Liver (tissue), 9 donors: ENCODE data around the gene CCNK. TPM values are rescaled to one million over a fixed set of nuclear protein-coding genes. Genes with fewer than 3 reads are reported as not detected.

Experiments
- DNase-seq: peaks from one replicate; pipeline ENCODE4 v3.0.0-alpha.2; 2017; ENCODE audit warnings: low spot score
- H3K27ac ChIP-seq, 2 donors: one replicate each; pipeline ENCODE4 v1.7.0; 2013; ENCODE audit warnings: inconsistent platforms in 2 of 2, low read length in 2 of 2, control low read depth in 1 of 2, low read depth in 1 of 2, mild to moderate bottlenecking in 1 of 2
- H3K27me3 ChIP-seq, 4 donors: one replicate each; pipeline versions ENCODE4 v1.6.1 to v1.7.0; 2013; ENCODE audit warnings: low read length in 3 of 4, inconsistent platforms in 1 of 4, mild to moderate bottlenecking in 1 of 4, moderate library complexity in 1 of 4; ENCODE audit not compliant: control insufficient read depth in 4 of 4, insufficient read depth in 4 of 4
- H3K36me3 ChIP-seq, 4 donors: one replicate each; pipeline versions ENCODE4 v1.6.1 to v1.7.0; 2013; ENCODE audit warnings: low read length in 3 of 4, mild to moderate bottlenecking in 3 of 4, low read depth in 1 of 4, moderate library complexity in 1 of 4; ENCODE audit not compliant: control insufficient read depth in 4 of 4, insufficient read depth in 3 of 4
- H3K4me1 ChIP-seq, 4 donors: one replicate each; pipeline versions ENCODE4 v1.6.1 to v1.7.0; 2013; ENCODE audit warnings: low read length in 3 of 4, mild to moderate bottlenecking in 3 of 4, moderate library complexity in 1 of 4; ENCODE audit not compliant: control insufficient read depth in 4 of 4, insufficient read depth in 4 of 4
- H3K4me3 ChIP-seq, 3 donors: one replicate each; pipeline versions ENCODE4 v1.6.1 to v1.7.0; 2013; ENCODE audit warnings: low read length in 3 of 3, control low read depth in 1 of 3, low read depth in 1 of 3, mild to moderate bottlenecking in 1 of 3
- H3K9ac ChIP-seq, 2 donors: one replicate each; pipeline ENCODE4 v1.7.0; 2013; ENCODE audit warnings: low read length in 2 of 2, mild to moderate bottlenecking in 2 of 2, moderate library complexity in 2 of 2, control low read depth in 1 of 2, low read depth in 1 of 2
- H3K9me3 ChIP-seq, 4 donors: one replicate each; pipeline versions ENCODE4 v1.6.1 to v1.7.0; 2013; ENCODE audit warnings: low read length in 3 of 4; ENCODE audit not compliant: control insufficient read depth in 4 of 4
- EGR1 ChIP-seq, 2 donors: IDR thresholded peaks; 2 replicates each; pipeline ENCODE4 v1.6.1; 2016 to 2018; ENCODE audit warnings: antibody characterized with exemption in 2 of 2, low read depth in 2 of 2
- FOXA2 ChIP-seq: IDR thresholded peaks from 2 replicates; pipeline ENCODE4 v1.6.1; 2016; ENCODE audit warnings: antibody characterized with exemption
- GABPA ChIP-seq, 2 donors: IDR thresholded peaks in 1 of 2; conservative IDR thresholded peaks in 1 of 2; 2 replicates each; pipeline ENCODE4 v1.6.1; 2016; ENCODE audit warnings: antibody characterized with exemption in 2 of 2, mild to moderate bottlenecking in 1 of 2, moderate library complexity in 1 of 2
- HNF4A ChIP-seq, 2 donors: conservative IDR thresholded peaks; 2 replicates each; pipeline ENCODE4 v1.6.1; 2016; ENCODE audit warnings: antibody characterized with exemption in 2 of 2, mild to moderate bottlenecking in 2 of 2
- NR2F2 ChIP-seq: IDR thresholded peaks from 2 replicates; pipeline ENCODE4 v1.6.1; 2016; ENCODE audit warnings: antibody characterized with exemption
- RAD21 ChIP-seq, 2 donors: IDR thresholded peaks; 2 replicates each; pipeline ENCODE4 v1.6.1; 2016; ENCODE audit warnings: antibody characterized with exemption in 2 of 2, mild to moderate bottlenecking in 2 of 2
- RXRA ChIP-seq, 2 donors: IDR thresholded peaks; 2 replicates each; pipeline ENCODE4 v1.6.1; 2017 to 2018; ENCODE audit warnings: antibody characterized with exemption in 2 of 2, mild to moderate bottlenecking in 1 of 2
- SP1 ChIP-seq: IDR thresholded peaks from 2 replicates; pipeline ENCODE4 v1.6.1; 2018; ENCODE audit warnings: antibody characterized with exemption, mild to moderate bottlenecking
- TAF1 ChIP-seq: conservative IDR thresholded peaks from 2 replicates; pipeline ENCODE4 v1.6.1; 2016; ENCODE audit warnings: antibody characterized with exemption, mild to moderate bottlenecking
- YY1 ChIP-seq: IDR thresholded peaks from 2 replicates; pipeline ENCODE4 v1.6.1; 2016; ENCODE audit warnings: antibody characterized with exemption, mild to moderate bottlenecking
- WGBS: extraction: QIAGEN DNeasy Blood & Tissue Kit; methylation state at CpG from one replicate; pipeline ENCODE4 v1.1.7; 2013; 5-methylcytosine and 5-hydroxymethylcytosine counted together
- polyA plus RNA-seq, 2 donors: library from polyadenylated mRNA; stranded (reverse) in 1 of 2; unstranded in 1 of 2; fragments of 200-250 nt in 1 of 2; fragments of >200 nt in 1 of 2; fragmentation: Nextera tagmentation in 1 of 2; extraction: Ambion mirVana in 1 of 2; gene quantifications; one replicate each; pipeline versions ENCODE4 v1.2.1 to v1.2.3, GENCODE V29; 2013 to 2015
- total RNA-seq, 2 donors: library from RNA; depleted of rRNA; stranded (reverse); fragments of >200 nt; gene quantifications; one replicate each; pipeline ENCODE4 v1.2.3, GENCODE V29; 2014
- TF ChIP-seq, protein P1 (sequence below): IDR thresholded peaks from 2 replicates; pipeline ENCODE4 v1.6.1; 2016; ENCODE audit warnings: antibody characterized with exemption
- TF ChIP-seq, protein P2 (sequence below): fragments of 150-350 bp; IDR thresholded peaks from 2 replicates; pipeline ENCODE4 v1.5.1; 2017; ENCODE audit warnings: improper control_type of control experiment, low read depth, low read length; ENCODE audit not compliant: missing input control
- donor health status: healthy.
- donor health status: healthy.
- donor health status: healthy.
- donor health status: healthy.
- donor health status: healthy.

The CCNK gene
- total and polyA plus RNA-seq, 4 donors: 7.7 to 33.4 (median 13.2) TPM

DNA sequence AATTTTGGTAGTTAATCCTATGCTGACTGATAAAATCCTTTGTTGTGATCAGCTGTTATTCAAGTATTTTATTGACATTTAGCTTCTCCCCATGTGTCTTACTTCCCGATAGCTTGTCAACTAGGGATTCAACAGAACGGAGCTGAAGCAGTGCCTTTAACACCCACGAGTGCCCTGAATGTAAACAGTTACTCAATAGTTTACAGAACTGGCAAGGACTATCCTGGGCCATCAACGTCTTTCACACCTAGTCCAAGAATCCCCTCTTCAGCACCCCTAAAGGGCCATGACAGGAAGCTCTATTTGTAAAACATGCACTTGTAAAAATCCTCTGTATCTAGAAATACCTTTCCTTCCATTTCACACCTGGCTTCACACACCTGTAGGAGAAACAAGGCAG, 45.9 kb upstream of the CCNK start:
- Histone ChIP-seq H3K4me1 (peaks cover 0 to 21% (median 7%) of the 10 kb centered on the region in 4 donors), H3K9me3 (no peaks in the 10 kb centered on the region), H3K27ac (no peak overlapping the region), H3K27me3 (no peaks in the 10 kb centered on the region), H3K9ac (no peak overlapping the region), H3K36me3 (peaks cover 1 to 12% (median 8%) of the 10 kb centered on the region in 4 donors), H3K4me3 (no peak overlapping the region)
- WGBS: 28% methylated on average over 4 of the region's 4 CpGs
- TF ChIP-seq FOXA2 (peak; percentile 52), RAD21 (IDR thresholded peaks at IDR 0.05) (no peak), RXRA (IDR thresholded peaks at IDR 0.05) (peak in 1 of 2 donors; percentile 15), HNF4A (conservative IDR thresholded peaks at IDR 0.05) (peak in 1 of 2 donors; percentile 20)
- DNase-seq: no peak

DNA sequence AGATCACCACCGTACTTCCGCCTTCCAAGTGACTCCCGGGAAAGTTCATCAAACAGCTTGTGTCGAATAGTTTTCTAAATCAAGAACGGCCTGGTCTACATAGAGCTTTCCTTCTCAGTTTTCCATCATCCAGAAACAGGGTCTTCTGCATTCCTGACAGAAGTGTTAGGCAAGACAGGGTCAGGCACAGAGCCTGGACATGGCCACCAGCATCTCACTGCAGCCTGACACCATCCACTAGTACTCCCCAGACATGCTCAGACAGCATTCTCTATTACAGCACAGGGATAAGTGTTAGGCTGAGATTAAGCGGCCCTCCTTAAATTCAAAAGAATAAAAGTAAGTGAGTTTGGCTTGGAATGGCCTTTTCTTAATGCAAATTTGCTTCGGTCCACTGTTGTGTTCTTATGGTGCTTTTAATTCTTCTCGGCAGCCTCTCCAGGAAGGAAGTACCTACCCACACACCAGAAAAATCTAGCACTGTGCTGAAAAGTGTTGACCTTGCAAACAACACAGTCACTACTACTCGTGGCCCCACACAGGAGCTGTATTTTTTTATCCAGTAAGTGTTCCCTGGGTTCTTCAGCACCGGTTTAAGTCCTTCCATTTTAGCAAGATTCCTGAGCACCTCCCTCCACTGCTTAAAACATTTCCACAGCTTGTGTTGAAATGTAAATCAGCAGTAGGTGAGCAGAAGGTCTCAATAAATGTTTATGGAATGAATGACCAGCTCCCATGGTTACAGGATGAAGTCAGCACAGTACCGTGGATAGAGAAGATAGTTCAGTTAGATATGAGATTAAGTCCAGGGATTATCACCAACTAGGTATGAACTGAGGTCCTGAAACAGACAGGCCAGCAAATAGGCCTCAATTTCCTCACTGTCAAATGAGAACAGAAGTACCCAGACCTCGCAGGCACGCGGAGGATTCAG, 44.7 kb upstream of the CCNK start:
- no peak for DNase-seq
- H3K4me3 ChIP-seq: no peak overlapping the region
- H3K36me3 ChIP-seq: peaks cover 1 to 12% (median 8%) of the 10 kb centered on the region in 4 donors

DNA sequence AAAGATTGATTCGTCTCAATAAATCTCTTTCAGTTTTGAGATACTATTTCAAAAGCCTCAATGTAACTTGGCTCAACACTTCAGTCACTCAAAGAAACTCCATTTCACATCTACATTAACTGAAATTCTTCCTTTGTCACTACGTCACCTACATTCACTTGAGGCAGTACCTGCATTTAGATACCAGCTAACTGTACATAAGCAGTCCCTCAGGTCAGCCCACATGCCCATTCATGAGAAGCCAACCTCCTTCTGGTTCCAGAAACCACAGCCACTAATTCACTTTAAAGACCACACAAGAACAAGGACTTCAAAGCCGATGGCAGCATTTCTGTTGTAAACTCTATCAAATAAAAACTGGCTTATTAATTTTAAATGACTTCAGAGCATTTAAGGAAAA, 43.5 kb upstream of the CCNK start:
- Histone ChIP-seq H3K4me3 (no peak overlapping the region), H3K27me3 (no peaks in the 10 kb centered on the region), H3K27ac (no peak overlapping the region), H3K4me1 (peaks cover 0 to 9% (median 3%) of the 10 kb centered on the region in 4 donors), H3K9ac (no peak overlapping the region), H3K9me3 (no peaks in the 10 kb centered on the region), H3K36me3 (peaks cover 1 to 12% (median 11%) of the 10 kb centered on the region in 4 donors)
- DNase-seq: no peak
- TF ChIP-seq, protein P1, sequence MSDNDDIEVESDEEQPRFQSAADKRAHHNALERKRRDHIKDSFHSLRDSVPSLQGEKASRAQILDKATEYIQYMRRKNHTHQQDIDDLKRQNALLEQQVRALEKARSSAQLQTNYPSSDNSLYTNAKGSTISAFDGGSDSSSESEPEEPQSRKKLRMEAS: no peak
- TF ChIP-seq RAD21 (IDR thresholded peaks at IDR 0.05) (no peak), NR2F2 (no peak), GABPA (IDR thresholded peaks at IDR 0.05 in 1 of 2, conservative IDR thresholded peaks at IDR 0.05 in 1 of 2) (no peak)
- TF ChIP-seq, protein P2, sequence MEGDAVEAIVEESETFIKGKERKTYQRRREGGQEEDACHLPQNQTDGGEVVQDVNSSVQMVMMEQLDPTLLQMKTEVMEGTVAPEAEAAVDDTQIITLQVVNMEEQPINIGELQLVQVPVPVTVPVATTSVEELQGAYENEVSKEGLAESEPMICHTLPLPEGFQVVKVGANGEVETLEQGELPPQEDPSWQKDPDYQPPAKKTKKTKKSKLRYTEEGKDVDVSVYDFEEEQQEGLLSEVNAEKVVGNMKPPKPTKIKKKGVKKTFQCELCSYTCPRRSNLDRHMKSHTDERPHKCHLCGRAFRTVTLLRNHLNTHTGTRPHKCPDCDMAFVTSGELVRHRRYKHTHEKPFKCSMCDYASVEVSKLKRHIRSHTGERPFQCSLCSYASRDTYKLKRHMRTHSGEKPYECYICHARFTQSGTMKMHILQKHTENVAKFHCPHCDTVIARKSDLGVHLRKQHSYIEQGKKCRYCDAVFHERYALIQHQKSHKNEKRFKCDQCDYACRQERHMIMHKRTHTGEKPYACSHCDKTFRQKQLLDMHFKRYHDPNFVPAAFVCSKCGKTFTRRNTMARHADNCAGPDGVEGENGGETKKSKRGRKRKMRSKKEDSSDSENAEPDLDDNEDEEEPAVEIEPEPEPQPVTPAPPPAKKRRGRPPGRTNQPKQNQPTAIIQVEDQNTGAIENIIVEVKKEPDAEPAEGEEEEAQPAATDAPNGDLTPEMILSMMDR: no peak
- WGBS: 92% methylated on average over 3 of the region's 3 CpGs

More for the DNA sequence above, 44.7 kb upstream of the CCNK start:
- TF ChIP-seq, protein P1: no peak
- TF ChIP-seq EGR1 (IDR thresholded peaks at IDR 0.05; ENCODE audit: low read depth in 2 of 2): no peak
- TF ChIP-seq HNF4A (conservative IDR thresholded peaks at IDR 0.05): no peak
- TF ChIP-seq TAF1: no peak
- no peak for TF ChIP-seq RXRA (IDR thresholded peaks at IDR 0.05)
- no peak for TF ChIP-seq SP1
- TF ChIP-seq NR2F2: no peak
- no peak for TF ChIP-seq RAD21 (IDR thresholded peaks at IDR 0.05)
- no peak for TF ChIP-seq YY1
- no peak for TF ChIP-seq FOXA2
- Histone ChIP-seq H3K27ac (no peak overlapping the region), H3K4me1 (peaks cover 0 to 20% (median 7%) of the 10 kb centered on the region in 4 donors), H3K9ac (no peak overlapping the region), H3K9me3 (no peaks in the 10 kb centered on the region), H3K27me3 (no peaks in the 10 kb centered on the region)
- 86% methylated on average over 14 of the region's 14 CpGs for WGBS
